ENCODE data around the gene LYRM9.
"Not testable (repeated sequence)": the region's sequence is repeated elsewhere in the genome, so short reads cannot be mapped to it uniquely, and the experiment has no call there.

Gene LYRM9

DNA sequence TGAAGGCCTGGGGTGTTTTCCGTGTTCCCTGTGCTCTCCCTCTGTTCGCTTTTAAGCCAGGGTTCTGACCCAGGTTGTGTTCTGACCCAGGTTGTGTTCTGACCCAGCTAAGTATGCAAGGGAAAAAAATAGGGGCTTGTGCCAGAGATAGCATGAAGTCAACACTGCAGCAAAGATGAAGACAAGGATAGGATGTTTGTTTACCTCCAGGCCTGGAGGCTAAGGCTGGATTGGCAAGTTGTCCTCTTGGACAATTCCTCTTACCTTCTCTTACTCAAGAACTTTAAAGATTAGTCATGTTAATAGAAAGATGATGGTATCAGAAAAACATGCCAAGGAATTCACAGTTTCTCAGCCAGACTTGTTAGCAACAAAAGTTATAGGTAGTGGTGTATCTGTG, 19.4 kb downstream of the LYRM9 start:
- DNase-seq (ENCODE audit: low read depth) = no peak

DNA sequence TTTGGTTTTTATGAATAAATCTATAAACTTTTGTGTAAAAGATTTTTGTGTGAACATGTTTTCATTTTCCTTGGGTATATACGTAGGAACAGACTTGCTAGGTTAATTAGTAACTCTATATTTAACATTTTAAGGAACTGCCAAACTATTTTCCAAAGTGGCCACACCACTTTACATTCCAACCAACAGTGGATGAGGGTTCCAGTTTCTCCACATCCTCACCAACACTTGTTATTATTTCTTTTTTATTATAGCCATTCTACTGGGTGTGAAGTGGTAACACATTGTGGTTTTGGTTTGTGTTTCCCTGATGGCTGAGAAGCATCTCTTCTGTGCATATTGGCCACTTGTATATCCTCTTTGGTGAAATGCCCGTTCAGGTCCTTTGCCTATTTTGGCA, 20.0 kb downstream of the LYRM9 start:
- no peak for DNase-seq (ENCODE audit: low read depth)

DNA sequence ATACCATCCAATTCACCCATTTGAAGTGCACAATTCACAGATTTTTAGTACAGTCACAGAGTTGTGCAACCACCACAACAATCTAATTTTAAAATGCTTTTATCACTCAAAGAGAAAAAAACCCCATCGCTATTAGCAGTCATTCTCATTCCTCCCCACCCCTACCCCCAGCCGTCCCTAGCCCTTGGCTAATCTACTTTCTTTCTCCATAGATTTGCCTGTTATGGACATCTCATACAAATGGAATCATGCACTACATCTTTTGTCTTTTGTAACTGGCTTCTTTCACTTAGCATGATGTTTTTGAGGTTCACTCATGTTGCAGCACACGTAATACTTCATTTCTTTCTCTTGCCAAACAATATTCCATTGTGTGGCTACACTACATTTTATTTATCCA, 20.4 kb downstream of the LYRM9 start:
- no peak for DNase-seq (ENCODE audit: low read depth)

DNA sequence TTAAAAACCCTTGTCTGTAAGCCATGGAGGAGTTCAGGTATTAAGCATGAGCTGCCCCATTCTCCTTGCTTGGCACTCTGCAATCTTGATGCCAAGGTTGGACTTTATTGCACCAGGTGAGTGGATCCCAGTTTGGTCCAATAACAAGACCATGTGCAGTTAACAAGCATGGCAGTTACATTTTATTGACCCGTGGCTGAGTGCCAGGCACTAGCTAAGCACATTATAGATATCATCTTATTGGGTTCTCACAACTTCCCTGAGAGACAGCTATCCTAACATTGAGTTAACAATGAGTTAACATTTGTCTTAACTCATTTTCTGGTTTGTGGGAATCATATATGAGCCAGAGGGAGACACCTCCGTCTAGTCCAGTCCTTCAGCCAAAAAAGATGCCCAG, 21.8 kb downstream of the LYRM9 start:
- no peak for DNase-seq (ENCODE audit: low read depth)

DNA sequence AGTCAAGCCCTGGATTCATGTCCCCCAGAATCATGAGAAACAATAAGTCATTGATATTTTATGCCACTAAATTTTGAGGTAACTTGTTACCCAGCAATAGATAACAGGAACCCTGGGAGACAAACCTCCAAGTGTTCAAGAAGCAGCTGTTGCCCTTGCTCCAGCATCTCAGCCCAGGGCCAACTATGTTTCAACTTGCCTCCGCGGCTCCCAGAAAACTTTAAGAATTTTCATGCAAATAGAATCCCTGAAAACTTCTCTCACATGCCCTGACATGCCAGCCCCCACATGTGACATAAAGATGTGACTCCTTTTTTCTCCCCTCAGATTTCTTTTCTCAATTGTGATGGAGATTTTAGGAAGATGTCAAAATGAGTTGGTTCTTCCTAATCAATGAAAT, 22.8 kb downstream of the LYRM9 start:
- no peak for DNase-seq (ENCODE audit: low read depth)

DNA sequence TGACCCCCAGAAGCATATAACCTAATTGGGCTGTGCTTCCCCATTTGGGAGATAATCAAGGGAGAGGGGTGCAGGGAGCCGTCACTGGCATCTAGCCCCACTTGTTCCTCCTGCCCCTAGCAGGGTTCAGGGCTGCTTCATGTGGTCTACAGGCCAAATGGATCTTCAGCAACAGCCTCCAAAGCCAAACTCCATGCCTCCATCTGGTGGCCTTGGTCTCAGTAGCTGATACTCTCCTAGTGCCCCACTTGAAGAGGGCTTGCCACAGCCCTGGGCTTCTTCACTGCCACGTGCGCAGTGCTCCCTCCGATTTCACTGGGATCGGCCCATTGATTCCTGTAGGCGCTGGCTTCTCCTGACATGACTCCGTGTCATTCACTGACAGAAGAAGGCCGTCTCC, 24.6 kb downstream of the LYRM9 start:
- DNase-seq (ENCODE audit: low read depth) = no peak

DNA sequence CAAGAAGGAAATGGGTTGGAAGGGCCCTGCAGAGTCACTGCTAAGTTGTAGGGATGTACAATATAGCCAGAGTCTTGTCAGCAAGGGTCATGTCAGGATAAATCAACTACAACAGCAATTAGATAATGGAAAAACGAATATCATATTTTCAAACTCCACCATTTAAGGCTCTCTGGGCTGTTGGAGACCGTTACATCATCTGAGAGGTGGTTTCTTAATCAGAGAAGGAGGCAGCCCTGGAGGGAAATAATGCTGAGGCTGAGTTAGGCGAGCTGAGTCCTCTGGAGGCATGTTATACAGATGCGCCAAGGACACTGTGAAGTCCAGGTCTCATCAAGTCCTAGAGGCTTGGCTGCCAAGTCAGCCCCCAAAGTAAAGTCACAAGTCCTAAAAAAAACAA, 30.3 kb downstream of the LYRM9 start:
- DNase-seq (ENCODE audit: low read depth) = no peak

DNA sequence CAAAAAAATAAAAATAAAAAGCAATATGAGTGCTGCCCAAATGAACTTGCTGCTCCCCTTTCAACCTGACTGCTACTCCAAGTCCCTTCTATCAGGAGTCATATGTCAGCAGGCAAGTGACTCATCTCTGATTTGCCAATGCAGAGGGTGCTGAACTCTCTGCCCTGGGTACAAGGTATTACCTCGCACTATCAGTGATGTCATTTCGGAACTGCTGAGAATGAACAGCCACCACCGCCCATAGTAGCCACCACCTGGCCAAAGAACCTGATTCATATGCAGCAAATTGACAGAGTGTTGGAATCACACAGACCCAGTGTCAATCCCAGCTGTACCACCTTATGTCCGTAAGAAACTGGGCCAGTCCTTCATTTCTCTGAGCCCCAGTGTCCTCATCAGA, 31.2 kb downstream of the LYRM9 start:
- DNase-seq (ENCODE audit: low read depth) = no peak

DNA sequence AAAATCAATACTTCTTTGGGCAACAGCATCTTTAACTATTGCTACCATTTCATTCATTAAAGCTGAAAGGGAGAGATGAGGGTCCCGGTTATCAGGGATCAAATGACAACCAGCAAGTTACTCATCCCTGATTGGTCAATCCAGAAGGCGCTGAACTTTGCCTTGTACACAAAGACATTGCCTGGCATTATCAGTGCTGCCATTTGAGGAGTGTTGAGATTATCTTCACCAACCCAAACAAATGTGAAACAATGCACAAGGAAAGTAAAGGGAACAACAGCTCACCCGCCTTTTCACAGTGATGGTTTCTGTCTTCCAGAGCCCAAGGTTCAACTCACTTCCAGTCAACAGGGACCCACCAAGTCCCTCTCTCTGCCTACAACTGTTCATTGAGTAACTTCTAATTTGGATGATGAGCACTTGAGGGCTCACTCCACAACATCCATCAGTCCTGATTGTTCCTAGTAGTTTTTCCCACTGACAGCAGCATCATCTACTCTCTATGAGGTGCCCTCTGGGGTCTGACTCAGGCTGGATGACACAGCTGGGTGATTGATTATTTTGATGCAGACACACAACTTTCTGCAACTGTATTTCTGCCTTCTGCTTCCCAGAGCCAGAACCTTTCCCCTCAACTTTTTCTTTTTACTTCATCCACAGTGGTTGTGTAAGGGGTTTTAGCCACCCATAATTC, 32.0 kb downstream of the LYRM9 start:
- DNase-seq (ENCODE audit: low read depth) = no peak

DNA sequence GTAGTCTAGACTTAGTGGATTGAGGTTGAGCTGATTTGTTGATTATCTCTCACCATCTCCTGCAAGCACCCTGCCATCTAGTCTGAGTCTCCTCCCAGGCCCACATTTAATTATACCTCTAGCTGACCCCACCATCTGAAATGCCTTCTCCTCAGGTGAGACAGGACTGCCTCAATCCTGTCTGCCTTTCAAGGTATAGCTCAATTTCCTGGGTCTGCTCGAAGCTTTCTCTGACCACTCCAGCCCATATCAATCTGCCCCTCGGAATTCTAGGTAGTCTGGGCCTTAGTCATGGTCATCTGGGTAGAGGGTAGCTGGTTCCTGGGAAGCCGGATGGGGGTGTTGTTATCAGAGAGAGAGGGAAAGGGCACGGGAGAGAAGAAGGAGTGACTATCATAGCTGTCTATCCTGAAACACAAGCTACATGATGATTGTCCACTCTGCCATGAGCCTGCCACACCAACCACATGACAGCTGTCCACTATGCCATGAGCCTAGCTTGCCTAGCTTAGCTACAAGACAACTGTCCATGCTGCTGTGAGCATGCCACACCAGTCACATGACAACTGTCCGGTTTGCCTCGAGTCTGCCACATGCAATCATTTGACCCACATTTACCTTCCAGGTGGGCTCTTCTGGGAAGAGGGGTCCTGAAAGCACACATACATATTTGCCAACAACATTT, 34.4 kb downstream of the LYRM9 start:
- DNase-seq (ENCODE audit: low read depth) = no peak

DNA sequence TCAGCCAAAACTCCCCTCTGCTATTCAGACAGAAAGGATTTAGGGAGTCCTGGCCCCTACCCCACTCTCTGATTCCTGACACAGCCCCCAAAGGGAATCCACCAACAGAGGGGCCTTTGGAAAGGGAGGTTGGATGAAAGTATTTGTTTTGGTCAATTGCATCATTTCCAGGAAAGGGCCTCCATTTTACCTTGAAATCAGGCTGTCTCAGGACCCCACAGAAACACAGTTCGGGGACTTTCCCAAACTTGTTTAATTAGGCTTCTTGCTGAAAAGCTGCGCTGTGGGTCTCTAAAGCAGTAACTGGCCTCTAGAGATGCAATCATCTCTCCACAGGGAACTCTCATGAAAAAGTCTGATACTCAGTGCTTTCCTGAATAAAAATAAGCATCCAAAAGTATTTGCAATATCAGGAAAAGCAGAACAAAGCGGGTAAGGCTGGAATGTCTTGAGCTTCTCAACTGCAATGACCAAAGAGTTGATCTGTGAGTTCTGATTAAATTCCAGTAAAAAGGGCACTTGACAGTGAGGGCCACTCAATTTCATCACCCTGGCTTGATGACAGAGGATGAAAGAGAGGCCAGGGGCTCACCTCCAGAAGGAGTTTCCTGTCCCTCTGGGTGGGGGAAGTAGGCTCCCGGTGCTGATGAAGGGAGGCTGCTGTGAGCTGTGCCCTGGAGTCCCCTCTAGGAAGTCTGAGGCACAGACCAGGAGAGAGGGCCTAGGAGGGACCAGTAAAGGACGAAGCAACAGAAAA, 36.3 kb downstream of the LYRM9 start:
- DNase-seq (ENCODE audit: low read depth) = no peak

DNA sequence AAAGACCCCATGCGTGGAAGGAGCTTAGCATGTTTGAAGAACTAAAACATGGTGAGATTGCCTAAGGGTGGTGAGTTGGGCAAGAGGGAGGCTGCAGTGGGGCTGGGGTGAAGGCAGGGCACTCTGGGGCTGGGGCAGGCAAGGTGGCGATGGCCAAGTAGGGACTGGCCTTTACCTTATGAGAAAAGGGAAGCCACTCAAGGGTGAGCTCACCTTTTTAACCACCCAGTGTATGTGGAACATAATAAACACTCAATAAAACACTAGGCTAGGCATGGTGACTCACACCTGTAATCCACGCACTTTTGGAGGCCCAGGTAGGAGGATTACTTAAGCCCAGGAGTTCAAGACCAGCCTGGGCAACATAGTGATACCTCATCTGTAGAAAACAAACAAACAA, 37.7 kb downstream of the LYRM9 start:
- no peak for DNase-seq (ENCODE audit: low read depth)

DNA sequence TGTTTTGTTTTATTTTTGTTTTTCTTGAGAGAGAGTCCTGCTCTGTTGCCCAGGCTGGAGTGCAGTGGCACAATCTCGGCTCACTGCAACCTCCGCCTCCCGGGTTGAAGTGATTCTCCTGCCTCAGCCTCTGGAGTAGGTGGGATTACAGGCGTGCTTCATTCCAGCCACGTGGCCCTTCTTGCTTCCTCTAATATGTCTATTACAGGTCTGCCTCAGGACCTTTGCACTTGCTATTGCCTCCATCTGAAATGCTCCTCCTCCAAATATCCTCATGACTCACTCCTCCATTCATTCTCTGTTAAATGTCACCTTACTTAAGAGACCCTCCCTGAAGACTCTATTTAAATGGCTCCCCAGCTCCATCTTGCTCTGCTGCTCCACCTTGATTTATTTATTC, 39.0 kb downstream of the LYRM9 start:
- DNase-seq (ENCODE audit: low read depth) = no peak

DNA sequence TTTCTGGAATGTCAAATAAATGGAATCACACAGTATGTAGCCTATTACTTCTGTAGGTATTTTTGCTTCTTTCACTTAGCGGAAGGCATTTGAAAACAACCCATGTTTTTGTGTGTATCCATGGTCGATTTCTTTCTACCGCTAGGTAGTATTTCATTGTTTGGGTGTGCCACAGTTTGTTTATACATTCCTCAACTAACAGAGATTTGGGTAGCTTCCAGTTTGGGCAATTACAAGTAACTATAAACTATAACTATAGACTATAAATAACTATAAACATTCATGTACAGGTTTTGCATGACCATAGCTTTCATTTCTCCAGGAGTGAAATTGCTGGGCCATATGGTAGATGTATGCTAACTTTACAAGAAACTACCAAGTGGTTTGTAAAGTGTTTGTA, 40.1 kb downstream of the LYRM9 start:
- DNase-seq (ENCODE audit: low read depth) = no peak

DNA sequence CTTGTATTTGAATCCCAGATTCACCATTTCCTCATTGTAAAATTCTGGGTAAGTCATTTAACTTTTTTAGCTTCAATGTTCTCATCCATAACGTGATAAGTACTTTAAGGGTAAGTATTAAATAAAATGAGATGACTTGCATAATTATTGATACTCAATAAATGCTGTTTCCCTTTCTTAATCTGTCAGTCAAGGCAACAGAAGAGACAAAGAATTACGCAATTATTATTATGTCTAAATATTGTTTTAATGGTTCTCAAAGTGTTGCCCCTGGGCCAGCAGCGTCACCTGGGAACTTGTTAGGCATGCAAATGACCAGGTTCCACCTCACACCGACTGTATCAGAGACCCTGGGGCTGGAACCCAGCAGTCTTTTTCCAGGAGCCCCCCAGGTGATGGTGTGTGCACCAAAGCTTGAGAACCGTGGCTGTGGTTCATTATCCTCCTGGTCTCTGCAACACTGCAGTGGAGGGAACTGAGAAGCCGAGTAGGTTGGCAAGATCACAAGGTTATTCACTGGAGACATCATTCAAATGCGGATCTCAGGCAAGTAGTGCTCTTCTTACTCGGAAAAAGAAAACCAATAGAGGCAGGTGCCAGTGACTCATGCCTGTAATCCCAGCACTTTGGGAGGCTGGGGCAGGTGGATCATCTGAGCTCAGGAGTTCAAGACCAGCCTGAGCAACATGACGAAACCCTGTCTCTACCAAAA, 43.5 kb downstream of the LYRM9 start:
- no peak for DNase-seq (ENCODE audit: low read depth)

DNA sequence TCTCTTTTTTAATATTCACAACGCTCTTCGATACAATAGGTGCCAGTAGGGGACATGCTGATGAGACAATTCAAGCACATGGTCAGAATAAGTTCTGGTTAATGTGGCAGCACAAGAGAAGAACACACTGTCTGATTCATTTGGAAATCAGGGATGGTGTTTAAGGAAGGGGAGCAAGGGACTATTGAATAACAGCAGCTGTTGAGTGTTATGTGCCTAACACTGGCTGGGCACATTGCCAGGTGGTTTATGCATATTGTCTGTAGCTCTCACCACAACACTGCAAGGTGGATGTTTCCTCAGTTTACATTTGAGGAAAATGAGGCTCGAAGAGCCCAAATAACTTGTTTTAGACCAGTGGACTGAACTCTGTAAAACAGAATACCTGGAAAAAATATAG, 44.2 kb downstream of the LYRM9 start:
- no peak for DNase-seq (ENCODE audit: low read depth)

DNA sequence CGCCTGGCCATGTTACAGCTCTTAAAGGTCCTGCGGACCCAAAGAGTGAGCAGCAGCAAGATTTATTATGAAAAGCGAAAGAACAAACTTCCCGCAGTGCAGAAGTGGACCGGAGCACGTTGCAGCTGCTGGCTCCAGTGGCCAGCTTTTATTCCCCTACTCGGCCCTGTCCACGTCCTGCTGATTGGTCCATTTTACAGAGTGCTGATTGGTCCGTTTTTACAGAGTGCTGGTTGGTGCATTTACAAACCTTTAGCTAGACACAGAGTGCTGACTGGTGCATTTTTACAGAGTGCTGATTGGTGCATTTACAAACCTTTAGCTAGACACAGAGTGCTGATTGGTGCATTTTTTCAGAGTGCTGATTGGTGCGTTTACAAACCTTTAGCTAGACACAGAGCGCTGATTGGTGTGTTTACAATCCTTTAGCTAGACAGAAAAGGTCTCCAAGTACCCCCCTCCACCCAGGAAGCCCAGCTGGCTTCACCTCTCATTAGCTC, 46.3 kb downstream of the LYRM9 start:
- not testable (repeated sequence) for DNase-seq (ENCODE audit: low read depth)

DNA sequence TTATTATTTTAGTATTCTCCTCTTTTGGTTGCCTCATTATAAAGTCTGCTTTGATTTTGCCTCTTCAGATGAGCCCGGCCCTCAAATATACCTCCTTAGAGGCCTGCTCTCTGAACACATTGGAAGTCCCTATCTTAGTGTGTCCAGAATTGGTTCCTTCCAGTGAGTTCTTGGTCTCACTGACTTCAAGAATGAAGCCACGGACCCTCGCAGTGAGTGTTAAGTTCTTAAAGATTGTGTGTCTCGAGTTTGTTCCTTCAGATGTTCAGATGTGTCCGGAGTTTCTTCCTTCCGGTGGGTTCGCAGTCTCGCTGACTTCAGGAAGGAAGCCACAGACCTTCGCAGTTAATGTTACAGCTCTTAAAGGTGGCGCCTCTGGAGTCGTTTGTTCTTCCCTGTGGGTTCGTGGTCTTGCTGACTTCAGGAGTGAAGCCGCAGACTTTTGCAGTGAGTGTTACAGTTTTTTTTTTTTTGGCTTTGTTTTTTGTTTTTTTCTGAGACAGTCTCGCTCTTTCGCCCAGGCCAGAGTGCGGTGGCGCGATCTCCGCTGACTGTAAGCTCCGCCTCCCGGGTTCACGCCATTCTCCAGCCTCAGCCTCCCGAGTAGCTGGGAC, 47.0 kb downstream of the LYRM9 start:
- no peak for DNase-seq (ENCODE audit: low read depth)

DNA sequence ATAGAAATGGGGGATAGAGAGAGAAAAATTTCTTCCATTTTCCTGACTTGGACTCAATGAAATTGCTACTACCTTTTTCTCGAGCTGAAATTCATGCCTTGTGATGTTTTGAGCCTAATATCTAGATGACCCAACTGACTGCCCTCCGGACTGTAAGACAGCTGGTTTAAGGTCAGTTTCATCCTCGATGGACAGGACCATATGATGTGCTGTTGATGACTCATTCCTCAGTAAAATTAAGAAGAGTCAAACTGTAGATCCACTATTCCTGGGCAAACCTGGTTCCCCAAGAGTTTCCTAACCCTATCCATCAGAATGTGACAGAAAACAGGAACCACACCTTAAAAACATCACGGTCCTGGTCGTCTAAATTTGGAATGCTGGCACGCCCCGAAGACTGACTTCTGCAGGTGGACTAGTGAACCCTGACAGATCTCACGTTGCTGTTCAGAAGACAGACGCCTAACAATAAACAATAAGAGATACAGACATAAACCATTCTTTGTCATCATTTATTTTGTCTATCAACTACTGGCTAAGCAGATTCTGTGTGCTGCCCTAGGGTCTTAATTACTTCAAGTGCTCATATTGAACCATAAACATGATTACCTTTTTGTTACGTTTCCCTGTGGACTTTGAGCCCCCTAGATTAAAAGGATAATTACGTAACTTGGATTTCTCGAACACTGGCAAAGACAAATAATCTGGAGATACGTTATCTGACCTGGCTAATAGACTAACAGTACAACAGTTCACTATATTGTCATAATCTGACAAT, 47.7 kb downstream of the LYRM9 start:
- no peak for DNase-seq (ENCODE audit: low read depth)

DNA sequence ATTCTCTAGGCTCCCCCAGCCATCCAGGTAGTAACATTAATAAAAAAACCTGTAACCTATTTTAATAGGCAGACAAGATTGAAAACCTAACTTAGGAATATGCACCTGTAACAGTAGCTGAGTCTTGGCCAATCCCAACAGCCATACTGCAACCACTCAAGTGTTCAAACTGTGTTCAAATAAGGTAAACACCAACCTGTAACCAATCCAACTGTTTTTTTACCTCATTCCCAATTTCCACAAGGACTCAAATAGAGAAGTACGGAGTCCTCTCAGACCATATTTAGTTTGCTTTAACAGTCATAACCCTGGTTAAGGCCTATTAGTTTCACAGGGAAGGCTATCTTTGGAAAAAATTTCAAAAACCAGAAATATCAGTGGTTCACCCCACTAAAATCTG, 52.5 kb downstream of the LYRM9 start:
- no peak for DNase-seq (ENCODE audit: low read depth)

DNA sequence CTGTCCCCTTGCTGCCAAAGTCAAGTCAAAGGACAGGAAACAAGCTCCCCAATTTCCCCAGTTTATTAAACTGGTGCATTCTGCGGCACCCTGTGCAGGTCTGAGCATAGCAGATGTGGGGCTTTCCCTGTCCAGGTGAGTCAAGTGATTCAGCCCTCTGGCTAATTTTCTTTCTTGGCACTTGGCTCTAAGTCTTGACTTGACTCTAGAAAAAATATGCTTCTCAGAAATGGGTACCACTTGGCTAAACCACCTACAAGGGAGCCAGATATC, 52.8 kb downstream of the LYRM9 start:
- DNase-seq (ENCODE audit: low read depth) = not testable (repeated sequence)
